ENCODE results near the gene C18orf32.

- TF ChIP-seq CTCF (conservative IDR thresholded peaks at IDR 0.05 in 1 of 2, IDR thresholded peaks at IDR 0.05 in 1 of 2; ENCODE audit: extremely low read depth in 1 of 2, insufficient read depth in 1 of 2, low read depth in 1 of 2, low read length in 2 of 2) (no peak), EZH2 (IDR thresholded peaks at IDR 0.05; ENCODE audit: borderline replicate concordance, low read length) (no peak)
Observed at GRCh38 chr18:49461602-49461977, 25.4 kb downstream of the C18orf32 start.
